ENCODE results near the gene SLC13A3. TPM values are rescaled to one million over a fixed set of nuclear protein-coding genes. Genes with fewer than 3 reads are reported as not detected.

SLC13A3 gene
- total RNA-seq, 1 donor from 2014 or later = not detected

DNA sequence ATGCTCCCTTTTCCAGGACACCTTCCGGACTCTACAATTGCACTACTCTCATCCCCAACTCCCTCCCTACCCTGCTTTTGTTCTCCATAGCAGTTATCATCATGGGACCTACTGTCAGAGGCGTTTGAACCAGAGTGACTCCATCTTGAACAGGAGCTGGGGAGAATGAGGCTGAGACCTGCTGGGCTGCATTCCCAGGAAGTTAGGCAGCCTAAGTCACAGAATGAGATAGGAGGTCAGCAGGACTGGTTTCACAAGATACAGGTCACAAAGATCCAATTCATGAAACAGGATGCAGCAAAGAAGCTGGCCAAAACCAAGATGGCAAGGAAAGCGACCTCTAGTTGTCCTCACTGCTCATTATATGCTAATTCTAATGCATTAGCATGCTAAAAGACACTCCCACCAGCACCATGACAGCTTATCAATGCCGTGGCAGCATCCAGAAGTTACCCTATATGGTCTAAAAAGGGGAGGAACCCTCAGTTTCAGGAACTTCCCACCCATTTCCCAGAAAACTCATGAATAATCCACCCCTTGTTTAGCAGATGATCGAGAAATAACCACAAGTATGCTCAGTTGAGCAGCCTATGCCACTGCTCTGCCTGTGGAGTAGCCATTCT lies 15.6 kb downstream of the SLC13A3 start:
- intact Hi-C loops (cut with micrococcal nuclease) = no loop called here
- Mint-ChIP-seq H3K27me3 (ENCODE audit: low read depth) (peaks cover 7% of the 10 kb centered on the region), H3K9me3 (no peaks in the 10 kb centered on the region), H3K27ac (no peak overlapping the region), H3K4me1 (ENCODE audit: low read depth) (peaks cover 6% of the 10 kb centered on the region), H3K4me3 (ENCODE audit: low read depth) (no peak overlapping the region), H3K36me3 (ENCODE audit: low read depth) (no peaks in the 10 kb centered on the region)
- DNase-seq (ENCODE audit: low spot score) = no peak

- peaks cover 18% of the 10 kb centered on the region for H3K27me3 Mint-ChIP-seq (ENCODE audit: low read depth)
- DNase-seq (ENCODE audit: low spot score) = no peak
- H3K27ac Mint-ChIP-seq = no peak overlapping the region
- intact Hi-C loops (cut with micrococcal nuclease) = no loop called here
- no peak overlapping the region for H3K4me3 Mint-ChIP-seq (ENCODE audit: low read depth)
- no peaks in the 10 kb centered on the region for H3K36me3 Mint-ChIP-seq (ENCODE audit: low read depth)
- H3K4me1 Mint-ChIP-seq (ENCODE audit: low read depth) = peaks cover 6% of the 10 kb centered on the region
- H3K9me3 Mint-ChIP-seq = no peaks in the 10 kb centered on the region
These were observed 16.7 kb downstream of the SLC13A3 start for GRCh38 chr20:46634528-46634927.

GRCh38 chr20:46631874-46632446 lies 19.3 kb downstream of the SLC13A3 start:
- Mint-ChIP-seq H3K4me1 (ENCODE audit: low read depth) (peaks cover 6% of the 10 kb centered on the region), H3K27ac (no peak overlapping the region), H3K27me3 (ENCODE audit: low read depth) (peaks cover 25% of the 10 kb centered on the region), H3K9me3 (no peaks in the 10 kb centered on the region), H3K36me3 (ENCODE audit: low read depth) (no peaks in the 10 kb centered on the region), H3K4me3 (ENCODE audit: low read depth) (no peak overlapping the region)
- no peak for DNase-seq (ENCODE audit: low spot score)
- intact Hi-C loops (cut with micrococcal nuclease) = no loop called here

- H3K36me3 Mint-ChIP-seq (ENCODE audit: low read depth) = no peaks in the 10 kb centered on the region
- no peak for DNase-seq (ENCODE audit: low spot score)
- H3K4me1 Mint-ChIP-seq (ENCODE audit: low read depth) = peaks cover 6% of the 10 kb centered on the region
- H3K4me3 Mint-ChIP-seq (ENCODE audit: low read depth) = no peak overlapping the region
- H3K27me3 Mint-ChIP-seq (ENCODE audit: low read depth) = peaks cover 28% of the 10 kb centered on the region
- H3K9me3 Mint-ChIP-seq = no peaks in the 10 kb centered on the region
- no peak overlapping the region for H3K27ac Mint-ChIP-seq
- intact Hi-C loops (cut with micrococcal nuclease) = no loop called here
These were observed 19.9 kb downstream of the SLC13A3 start for GRCh38 chr20:46631212-46631869.

DNA sequence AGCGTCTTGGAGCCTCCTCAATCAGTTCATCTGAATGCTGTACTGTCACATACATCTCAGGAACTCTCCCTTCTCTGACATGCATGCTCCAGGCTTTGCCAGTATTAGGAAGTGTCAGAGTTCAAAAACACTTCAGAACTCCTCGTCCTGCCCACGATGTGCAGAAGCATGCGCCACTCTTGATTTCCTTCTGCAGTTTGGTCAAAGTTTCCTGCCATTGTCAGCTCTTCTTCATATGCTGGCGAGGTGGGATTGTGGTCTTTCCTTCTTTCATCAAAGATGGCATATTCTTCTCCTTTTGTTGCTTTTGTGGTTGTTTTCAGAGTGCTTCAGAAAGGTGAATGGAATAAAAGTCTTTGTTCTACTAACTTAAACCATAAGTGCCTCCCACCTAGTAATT lies 21.0 kb downstream of the SLC13A3 start:
- peaks cover 6% of the 10 kb centered on the region for H3K4me1 Mint-ChIP-seq (ENCODE audit: low read depth)
- H3K27ac Mint-ChIP-seq = no peak overlapping the region
- no peaks in the 10 kb centered on the region for H3K36me3 Mint-ChIP-seq (ENCODE audit: low read depth)
- DNase-seq (ENCODE audit: low spot score) = no peak
- intact Hi-C loops (cut with micrococcal nuclease) = no loop called here
- H3K4me3 Mint-ChIP-seq (ENCODE audit: low read depth) = no peak overlapping the region
- H3K27me3 Mint-ChIP-seq (ENCODE audit: low read depth) = peaks cover 36% of the 10 kb centered on the region
- no peaks in the 10 kb centered on the region for H3K9me3 Mint-ChIP-seq

DNA sequence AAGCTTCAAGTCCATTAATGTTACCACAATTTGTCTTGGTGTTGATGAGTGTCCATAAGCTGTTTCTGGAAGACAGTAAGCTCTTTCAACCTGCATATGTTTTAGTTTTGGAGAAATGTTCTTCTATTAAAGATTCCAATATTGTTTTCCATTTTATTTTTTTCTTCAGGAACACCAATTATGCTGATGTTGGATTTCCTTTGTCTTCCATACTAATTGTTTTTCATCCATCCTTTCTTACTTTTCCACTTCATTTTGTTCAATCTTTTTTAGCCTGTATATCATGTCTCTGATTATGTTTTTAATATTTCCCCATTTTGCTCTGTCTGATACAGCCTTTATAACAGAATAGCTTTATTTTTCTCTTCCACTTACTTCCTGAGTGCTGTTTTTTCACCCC lies 21.9 kb downstream of the SLC13A3 start:
- H3K4me1 Mint-ChIP-seq (ENCODE audit: low read depth) = peaks cover 6% of the 10 kb centered on the region
- no peak overlapping the region for H3K4me3 Mint-ChIP-seq (ENCODE audit: low read depth)
- H3K27me3 Mint-ChIP-seq (ENCODE audit: low read depth) = peaks cover 37% of the 10 kb centered on the region
- no peak for DNase-seq (ENCODE audit: low spot score)
- H3K27ac Mint-ChIP-seq = no peak overlapping the region
- intact Hi-C loops (cut with micrococcal nuclease) = no loop called here
- peaks cover under 1% of the 10 kb centered on the region for H3K36me3 Mint-ChIP-seq (ENCODE audit: low read depth)
- peaks cover under 1% of the 10 kb centered on the region for H3K9me3 Mint-ChIP-seq

DNA sequence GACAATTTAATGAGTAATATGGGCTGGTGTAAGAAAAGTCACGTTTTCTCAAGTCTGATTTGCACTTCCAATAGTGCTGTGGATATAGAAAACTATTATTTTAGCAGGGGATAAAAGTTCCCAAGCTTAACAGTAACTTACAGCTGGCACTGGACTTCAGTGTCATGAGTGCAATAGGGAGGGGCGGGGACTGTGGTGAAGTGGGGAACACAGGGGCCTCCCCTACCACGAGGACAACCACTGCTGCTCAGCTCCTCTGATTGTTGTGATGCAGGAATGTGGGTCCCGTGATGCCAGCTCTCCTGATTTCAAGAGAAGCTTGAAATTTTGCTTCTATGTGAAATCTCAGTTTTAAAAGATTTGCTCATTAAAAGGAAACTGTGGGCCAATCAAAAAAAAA lies 24.0 kb downstream of the SLC13A3 start:
- peaks cover 5% of the 10 kb centered on the region for H3K36me3 Mint-ChIP-seq (ENCODE audit: low read depth)
- peaks cover 6% of the 10 kb centered on the region for H3K4me1 Mint-ChIP-seq (ENCODE audit: low read depth)
- intact Hi-C loops (cut with micrococcal nuclease) = no loop called here
- H3K9me3 Mint-ChIP-seq = peaks cover 6% of the 10 kb centered on the region
- H3K27ac Mint-ChIP-seq = no peak overlapping the region
- H3K4me3 Mint-ChIP-seq (ENCODE audit: low read depth) = no peak overlapping the region
- peaks cover 46% of the 10 kb centered on the region for H3K27me3 Mint-ChIP-seq (ENCODE audit: low read depth)
- DNase-seq (ENCODE audit: low spot score) = no peak

DNA sequence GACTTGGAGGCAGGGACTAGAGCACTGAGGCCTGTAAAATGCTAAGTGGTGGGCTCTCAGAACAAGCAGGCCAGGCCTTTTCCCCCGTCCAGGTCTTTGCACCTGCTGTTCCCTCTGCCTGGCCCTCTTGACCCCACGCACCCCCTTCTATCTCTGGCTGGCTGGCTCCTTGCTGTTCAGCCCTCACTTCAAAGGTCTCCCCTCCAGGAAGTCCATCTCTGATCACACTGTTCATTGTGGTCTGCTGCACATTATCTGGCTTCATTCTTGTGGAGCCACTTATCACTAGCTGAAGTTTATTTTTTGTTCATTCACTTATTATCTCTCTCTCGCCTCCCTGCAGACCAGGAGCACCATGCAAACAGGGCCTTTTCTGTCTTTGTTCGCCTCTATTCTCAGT lies 24.5 kb downstream of the SLC13A3 start:
- H3K27ac Mint-ChIP-seq = no peak overlapping the region
- peaks cover 5% of the 10 kb centered on the region for H3K36me3 Mint-ChIP-seq (ENCODE audit: low read depth)
- peaks cover 50% of the 10 kb centered on the region for H3K27me3 Mint-ChIP-seq (ENCODE audit: low read depth)
- intact Hi-C loops (cut with micrococcal nuclease) = no loop called here
- peaks cover 6% of the 10 kb centered on the region for H3K4me1 Mint-ChIP-seq (ENCODE audit: low read depth)
- H3K9me3 Mint-ChIP-seq = peaks cover 6% of the 10 kb centered on the region
- H3K4me3 Mint-ChIP-seq (ENCODE audit: low read depth) = no peak overlapping the region
- no peak for DNase-seq (ENCODE audit: low spot score)

- Mint-ChIP-seq H3K27me3 (ENCODE audit: low read depth) (peaks cover 53% of the 10 kb centered on the region), H3K36me3 (ENCODE audit: low read depth) (peaks cover 5% of the 10 kb centered on the region), H3K4me1 (ENCODE audit: low read depth) (peaks cover under 1% of the 10 kb centered on the region), H3K27ac (no peak overlapping the region), H3K9me3 (peaks cover 6% of the 10 kb centered on the region), H3K4me3 (ENCODE audit: low read depth) (no peak overlapping the region)
- intact Hi-C loops (cut with micrococcal nuclease) = no loop called here
- no peak for DNase-seq (ENCODE audit: low spot score)
These were observed 25.3 kb downstream of the SLC13A3 start for GRCh38 chr20:46625875-46626373.

DNA sequence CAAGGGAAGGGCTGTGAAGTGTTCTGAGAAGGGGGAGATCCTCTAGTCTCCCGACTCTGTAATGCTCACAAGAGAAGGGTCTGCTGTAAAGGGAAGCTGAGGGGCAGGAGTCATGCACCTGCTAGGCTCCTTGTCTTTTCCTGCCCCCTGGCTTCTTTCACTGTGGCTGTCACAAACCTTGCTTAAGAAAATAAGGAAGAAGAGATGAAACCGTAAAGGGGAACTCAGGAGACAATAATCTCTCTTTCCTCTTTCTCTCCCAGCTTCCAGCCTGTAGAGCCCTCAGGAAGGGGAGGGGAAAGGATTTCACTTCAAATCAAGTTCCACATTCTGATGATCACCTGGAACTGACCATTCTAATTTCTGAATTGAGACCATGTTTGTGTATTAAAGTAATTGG lies 26.3 kb downstream of the SLC13A3 start:
- intact Hi-C loops (cut with micrococcal nuclease) = no loop called here

GRCh38 chr20:46622165-46622564 lies 29.1 kb downstream of the SLC13A3 start:
- no peaks in the 10 kb centered on the region for H3K4me1 Mint-ChIP-seq (ENCODE audit: low read depth)
- H3K27me3 Mint-ChIP-seq (ENCODE audit: low read depth) = peaks cover 54% of the 10 kb centered on the region
- no peak overlapping the region for H3K4me3 Mint-ChIP-seq (ENCODE audit: low read depth)
- peaks cover 5% of the 10 kb centered on the region for H3K36me3 Mint-ChIP-seq (ENCODE audit: low read depth)
- H3K27ac Mint-ChIP-seq = no peak overlapping the region
- H3K9me3 Mint-ChIP-seq = peaks cover 6% of the 10 kb centered on the region
- intact Hi-C loops (cut with micrococcal nuclease) = no loop called here
- DNase-seq (ENCODE audit: low spot score) = no peak

More for the DNA sequence above, 26.3 kb downstream of the SLC13A3 start:
- no peaks in the 10 kb centered on the region for H3K4me1 Mint-ChIP-seq (ENCODE audit: low read depth)
- no peak overlapping the region for H3K4me3 Mint-ChIP-seq (ENCODE audit: low read depth)
- H3K27ac Mint-ChIP-seq = no peak overlapping the region
- H3K36me3 Mint-ChIP-seq (ENCODE audit: low read depth) = peaks cover 5% of the 10 kb centered on the region
- H3K27me3 Mint-ChIP-seq (ENCODE audit: low read depth) = peaks cover 53% of the 10 kb centered on the region
- DNase-seq (ENCODE audit: low spot score) = no peak
- peaks cover 6% of the 10 kb centered on the region for H3K9me3 Mint-ChIP-seq

GRCh38 chr20:46621492-46621891 lies 29.8 kb downstream of the SLC13A3 start:
- H3K4me1 Mint-ChIP-seq (ENCODE audit: low read depth) = no peaks in the 10 kb centered on the region
- no peak overlapping the region for H3K4me3 Mint-ChIP-seq (ENCODE audit: low read depth)
- H3K27me3 Mint-ChIP-seq (ENCODE audit: low read depth) = peaks cover 50% of the 10 kb centered on the region
- no peak for DNase-seq (ENCODE audit: low spot score)
- intact Hi-C loops (cut with micrococcal nuclease) = no loop called here
- H3K9me3 Mint-ChIP-seq = peaks cover 6% of the 10 kb centered on the region
- H3K36me3 Mint-ChIP-seq (ENCODE audit: low read depth) = peaks cover 5% of the 10 kb centered on the region
- H3K27ac Mint-ChIP-seq = no peak overlapping the region

GRCh38 chr20:46619445-46619844 lies 31.8 kb downstream of the SLC13A3 start:
- H3K27ac Mint-ChIP-seq = no peak overlapping the region
- DNase-seq (ENCODE audit: low spot score) = no peak
- no peak overlapping the region for H3K4me3 Mint-ChIP-seq (ENCODE audit: low read depth)
- intact Hi-C loops (cut with micrococcal nuclease) = no loop called here
- H3K9me3 Mint-ChIP-seq = peaks cover 6% of the 10 kb centered on the region
- H3K27me3 Mint-ChIP-seq (ENCODE audit: low read depth) = peaks cover 40% of the 10 kb centered on the region
- H3K4me1 Mint-ChIP-seq (ENCODE audit: low read depth) = no peaks in the 10 kb centered on the region
- peaks cover 5% of the 10 kb centered on the region for H3K36me3 Mint-ChIP-seq (ENCODE audit: low read depth)

All from activated T-helper 2 cell treated with anti-CD3 and anti-CD28 coated beads, Interferon-gamma antibody, Interleukin-2, Interleukin-4, amounts not matched to agents 10 μg/mL and 5 μg/mL and 100 μg/mL, durations not matched to agents 14 hours and 24 hours and 36 hours (primary cell).